ENCODE results near the gene MRPL27. TPM values are rescaled to one million over a fixed set of nuclear protein-coding genes. Genes with fewer than 3 reads are reported as not detected.
A peak's percentile ranks its signal among the peaks of the same experiment; 100 is the strongest.

Gene MRPL27
- total and polyA plus RNA-seq, 2 of the 4 experiments (the other 2 are of a cell fraction): 176 to 202 TPM

DNA sequence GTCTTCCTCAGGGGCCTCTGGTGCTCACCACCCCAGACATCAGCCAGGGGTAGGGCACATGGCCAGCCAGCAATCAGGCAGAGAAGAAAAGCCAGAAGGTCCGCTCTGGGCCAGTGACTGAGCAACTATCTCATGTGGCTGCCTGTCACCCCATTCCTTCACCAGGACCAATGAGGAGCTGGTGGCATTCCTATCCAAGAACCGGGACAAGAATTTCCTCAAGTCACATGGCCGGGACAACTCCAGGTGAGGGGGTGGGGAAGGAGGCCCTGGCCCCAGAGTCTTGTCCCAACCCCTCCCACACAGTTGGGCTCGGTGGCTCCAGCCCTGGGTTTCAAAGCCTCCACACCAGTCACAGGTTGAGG lies 17.7 kb downstream of the MRPL27 start:
- peaks cover 67% of the 10 kb centered on the region for H3K36me3 ChIP-seq (ENCODE audit: control insufficient read depth, insufficient read depth, low read length)
- H3K4ac ChIP-seq (ENCODE audit: low read depth, low read length): no peak overlapping the region
- peaks cover 8% of the 10 kb centered on the region; the same call in 1 of the 2 replicates for H3K9me1 ChIP-seq (ENCODE audit: insufficient read depth, low read length)
- no peak overlapping the region for H3K4me3 ChIP-seq (ENCODE audit: insufficient read depth, low read depth, low read length)
- no peak overlapping the region for H2BK15ac ChIP-seq (ENCODE audit: low read depth, low read length)
- no peak overlapping the region for H3K56ac ChIP-seq (ENCODE audit: extremely low read depth, insufficient read depth, low read length)
- no peak overlapping the region for H2BK5ac ChIP-seq (ENCODE audit: low read depth, low read length, poor library complexity, severe bottlenecking)
- H2BK120ac ChIP-seq (ENCODE audit: low read depth, low read length): no peak overlapping the region
- no peak overlapping the region for H3K23ac ChIP-seq (ENCODE audit: low read depth, low read length)
- ChIA-PET CTCF (no interaction called here), POLR2A (ENCODE audit: unreplicated experiment) (no interaction called here)
- peak overlapping the region; percentile 42 for H2AK9ac ChIP-seq (replicated peaks; ENCODE audit: low read depth, low read length, poor library complexity)
- WGBS, 2 experiments (ENCODE audit: extremely low coverage in 2 of 2, insufficient read length in 1 of 2): no CpG with 5 or more reads among the region's 4 CpGs
- BruUV-seq (replicated peaks): no TSS peak
- no peak overlapping the region for H3K27ac ChIP-seq (ENCODE audit: insufficient read depth, low read length)
- dilution Hi-C loops (cut with HindIII; ENCODE audit: low sequenced_read_pairs, unreplicated experiment): no loop called here
- H3K4me1 ChIP-seq (ENCODE audit: control insufficient read depth, insufficient read depth, low read length): no peaks in the 10 kb centered on the region
- H2BK20ac ChIP-seq (ENCODE audit: low read depth, low read length): no peak overlapping the region
- intact Hi-C loops (cut with micrococcal nuclease): no loop called here
- H4K8ac ChIP-seq (ENCODE audit: low read depth in 2 of 2, low read length in 2 of 2): no peak overlapping the region
- no peak for ATAC-seq (ENCODE audit: low read depth)
- H4K20me1 ChIP-seq (ENCODE audit: insufficient read depth, low read length): peaks cover 20% of the 10 kb centered on the region
- TF ChIP-seq MXI1 (IDR thresholded peaks at IDR 0.05; ENCODE audit: borderline replicate concordance, low read depth, low read length): no peak
- TF ChIP-seq BHLHE40 (IDR thresholded peaks at IDR 0.05; ENCODE audit: low read depth, low read length): no peak
- no peak for TF ChIP-seq RCOR1 (IDR thresholded peaks at IDR 0.05; ENCODE audit: insufficient replicate concordance, low read length)
- TF ChIP-seq MAFK (IDR thresholded peaks at IDR 0.05; ENCODE audit: low read depth, low read length): no peak
- TF ChIP-seq, protein P1, sequence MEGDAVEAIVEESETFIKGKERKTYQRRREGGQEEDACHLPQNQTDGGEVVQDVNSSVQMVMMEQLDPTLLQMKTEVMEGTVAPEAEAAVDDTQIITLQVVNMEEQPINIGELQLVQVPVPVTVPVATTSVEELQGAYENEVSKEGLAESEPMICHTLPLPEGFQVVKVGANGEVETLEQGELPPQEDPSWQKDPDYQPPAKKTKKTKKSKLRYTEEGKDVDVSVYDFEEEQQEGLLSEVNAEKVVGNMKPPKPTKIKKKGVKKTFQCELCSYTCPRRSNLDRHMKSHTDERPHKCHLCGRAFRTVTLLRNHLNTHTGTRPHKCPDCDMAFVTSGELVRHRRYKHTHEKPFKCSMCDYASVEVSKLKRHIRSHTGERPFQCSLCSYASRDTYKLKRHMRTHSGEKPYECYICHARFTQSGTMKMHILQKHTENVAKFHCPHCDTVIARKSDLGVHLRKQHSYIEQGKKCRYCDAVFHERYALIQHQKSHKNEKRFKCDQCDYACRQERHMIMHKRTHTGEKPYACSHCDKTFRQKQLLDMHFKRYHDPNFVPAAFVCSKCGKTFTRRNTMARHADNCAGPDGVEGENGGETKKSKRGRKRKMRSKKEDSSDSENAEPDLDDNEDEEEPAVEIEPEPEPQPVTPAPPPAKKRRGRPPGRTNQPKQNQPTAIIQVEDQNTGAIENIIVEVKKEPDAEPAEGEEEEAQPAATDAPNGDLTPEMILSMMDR (conservative IDR thresholded peaks at IDR 0.05; ENCODE audit: low read depth, low read length): no peak
- H2AFZ ChIP-seq (replicated peaks; ENCODE audit: low read length, poor library complexity): no peak overlapping the region
- no peak overlapping the region for H3K14ac ChIP-seq (replicated peaks; ENCODE audit: low read depth, low read length)
- peaks cover 8 to 30% of the 10 kb centered on the region in 2 experiments; a peak in 2 of 4 replicates for H3K79me1 ChIP-seq (ENCODE audit: low read depth in 1 of 2, low read length in 2 of 2)
- H3K4me2 ChIP-seq (ENCODE audit: low read depth, low read length): no peak overlapping the region
- DNase-seq: no peak
- no peaks in the 10 kb centered on the region for H3K9me3 ChIP-seq (ENCODE audit: control insufficient read depth, insufficient read depth, low read length)
- no peak overlapping the region for H3K18ac ChIP-seq (ENCODE audit: low read depth, low read length)
- H4K91ac ChIP-seq (ENCODE audit: insufficient read depth, low read depth, low read length): no peak overlapping the region
- no peak overlapping the region for H3K9ac ChIP-seq (ENCODE audit: low read depth, low read length)
- H3K27me3 ChIP-seq (ENCODE audit: control insufficient read depth, insufficient read depth, low read length): no peaks in the 10 kb centered on the region
- no peak overlapping the region for H4K5ac ChIP-seq (ENCODE audit: low read depth, low read length)
- H2AK5ac ChIP-seq (ENCODE audit: low read depth, low read length): no peak overlapping the region
- in situ Hi-C loops (cut with MboI; ENCODE audit: low sequenced_read_pairs): no loop called here
